Glutamatergic neuron (in vitro differentiated cells): Measurements from ENCODE around the gene URAD. TPM values are rescaled to one million over a fixed set of nuclear protein-coding genes. Genes with fewer than 3 reads are reported as not detected.
"Not testable (repeated sequence)": the region's sequence is repeated elsewhere in the genome, so short reads cannot be mapped to it uniquely, and the experiment has no call there.

Experiments
- DNase-seq: peaks from one replicate; pipeline ENCODE4 v3.0.0; 2022
- H3K27ac Mint-ChIP-seq: one replicate; pipeline ENCODE4 v1.8.0; 2020; ENCODE audit warnings: mild to moderate bottlenecking, mixed read lengths, inconsistent platforms; ENCODE audit not compliant: unreplicated experiment
- H3K27me3 Mint-ChIP-seq: one replicate; pipeline ENCODE4 v1.8.0; 2020; ENCODE audit warnings: mild to moderate bottlenecking, moderate library complexity, mixed read lengths, inconsistent platforms; ENCODE audit not compliant: unreplicated experiment
- H3K36me3 Mint-ChIP-seq: one replicate; pipeline ENCODE4 v1.8.0; 2020; ENCODE audit warnings: mild to moderate bottlenecking, mixed read lengths, inconsistent platforms; ENCODE audit not compliant: unreplicated experiment
- H3K4me1 Mint-ChIP-seq: one replicate; pipeline ENCODE4 v1.8.0; 2020; ENCODE audit warnings: mild to moderate bottlenecking, low read depth, mixed read lengths, inconsistent platforms; ENCODE audit not compliant: unreplicated experiment
- H3K4me3 Mint-ChIP-seq: one replicate; pipeline ENCODE4 v1.8.0; 2020; ENCODE audit warnings: mild to moderate bottlenecking, mixed read lengths, inconsistent platforms; ENCODE audit not compliant: unreplicated experiment
- H3K9me3 Mint-ChIP-seq: one replicate; pipeline ENCODE4 v1.8.0; 2020; ENCODE audit warnings: mild to moderate bottlenecking, moderate library complexity, mixed read lengths, inconsistent platforms; ENCODE audit not compliant: unreplicated experiment
- CTCF ChIP-seq: fragments of 200-600 bp; sonication (generic); IDR thresholded peaks from one replicate; pipeline ENCODE4 v1.5.0; 2021; ENCODE audit not compliant: partially characterized antibody, unreplicated experiment
- long read RNA-seq: library from polyadenylated mRNA; unstranded; transcript quantifications from one replicate; pipeline ENCODE4 v2.0.0, GENCODE V29; 2020; ENCODE audit not compliant: unreplicated experiment
- total RNA-seq: library from RNA; stranded (reverse); fragmentation: NEBNext Ultra II Directional; extraction: Animal tissue kit (Norgen Biotek cat#: 25700); gene quantifications from one replicate; pipeline ENCODE4 v1.2.1, GENCODE V29; 2021; ENCODE audit not compliant: unreplicated experiment

The URAD gene
- total RNA-seq, result not detected
- long read RNA-seq, result 0 reads

GRCh38 chr13:27988520-27988919, at the start of gene URAD:
Gene URAD, minus strand, starts transcription at chr13:27988693. Its CDS starts 56 bp downstream, at chr13:27988637.
- Mint-ChIP-seq H3K27me3 (peaks cover 15% of the 10 kb centered on the region), H3K9me3 (peaks cover 8% of the 10 kb centered on the region), H3K4me1 (peaks cover 17% of the 10 kb centered on the region), H3K36me3 (no peaks in the 10 kb centered on the region), H3K27ac (no peak within 1 kb of the TSS), H3K4me3 (no peak within 1 kb of the TSS)
- no peak for DNase-seq
- no peak for TF ChIP-seq CTCF

- Mint-ChIP-seq H3K36me3 (no peaks in the 10 kb centered on the region), H3K4me3 (no peak overlapping the region), H3K9me3 (no peaks in the 10 kb centered on the region), H3K27ac (no peak overlapping the region), H3K27me3 (no peaks in the 10 kb centered on the region), H3K4me1 (no peaks in the 10 kb centered on the region)
- no peak for DNase-seq
- TF ChIP-seq CTCF, result no peak
Measured at GRCh38 chr13:28037399-28037798, 48.9 kb upstream of the URAD start.

- Mint-ChIP-seq H3K27ac (no peak overlapping the region), H3K27me3 (no peaks in the 10 kb centered on the region), H3K4me1 (no peaks in the 10 kb centered on the region), H3K36me3 (no peaks in the 10 kb centered on the region), H3K9me3 (no peaks in the 10 kb centered on the region), H3K4me3 (no peak overlapping the region)
- no peak for TF ChIP-seq CTCF
- DNase-seq, result no peak
Measured at GRCh38 chr13:28035146-28035782, 46.8 kb upstream of the URAD start.

GRCh38 chr13:28033894-28034655, 45.6 kb upstream of the URAD start:
- Mint-ChIP-seq H3K27ac (no peak overlapping the region), H3K4me1 (no peaks in the 10 kb centered on the region), H3K27me3 (no peaks in the 10 kb centered on the region), H3K9me3 (no peaks in the 10 kb centered on the region), H3K4me3 (no peak overlapping the region), H3K36me3 (no peaks in the 10 kb centered on the region)
- no peak for DNase-seq
- no peak for TF ChIP-seq CTCF

- not testable (repeated sequence) for H3K27ac Mint-ChIP-seq, DNase-seq, H3K4me1 Mint-ChIP-seq, H3K36me3 Mint-ChIP-seq, H3K27me3 Mint-ChIP-seq, H3K4me3 Mint-ChIP-seq, H3K9me3 Mint-ChIP-seq
Measured at GRCh38 chr13:28032438-28032837, 43.9 kb upstream of the URAD start.
